Erythroblast (primary cell): ENCODE measurements around the gene BIRC5.
"Not testable (repeated sequence)": the region's sequence is repeated elsewhere in the genome, so short reads cannot be mapped to it uniquely, and the experiment has no call there.

Experiments used
- DNase-seq, 2 experiments: peaks; one replicate each; lab custom pipeline; 2025; lab: John Stamatoyannopoulos, UW
- GATA1 ChIP-seq: IDR thresholded peaks from 2 replicates; pipeline ENCODE4 v1.6.1; 2011; ENCODE audit warnings: low read depth, mild to moderate bottlenecking, control low read depth, low read length, moderate library complexity
- POLR2A ChIP-seq: IDR thresholded peaks from 2 replicates; pipeline ENCODE4 v1.6.1; 2011; ENCODE audit warnings: mild to moderate bottlenecking, low read length

Gene BIRC5

DNA sequence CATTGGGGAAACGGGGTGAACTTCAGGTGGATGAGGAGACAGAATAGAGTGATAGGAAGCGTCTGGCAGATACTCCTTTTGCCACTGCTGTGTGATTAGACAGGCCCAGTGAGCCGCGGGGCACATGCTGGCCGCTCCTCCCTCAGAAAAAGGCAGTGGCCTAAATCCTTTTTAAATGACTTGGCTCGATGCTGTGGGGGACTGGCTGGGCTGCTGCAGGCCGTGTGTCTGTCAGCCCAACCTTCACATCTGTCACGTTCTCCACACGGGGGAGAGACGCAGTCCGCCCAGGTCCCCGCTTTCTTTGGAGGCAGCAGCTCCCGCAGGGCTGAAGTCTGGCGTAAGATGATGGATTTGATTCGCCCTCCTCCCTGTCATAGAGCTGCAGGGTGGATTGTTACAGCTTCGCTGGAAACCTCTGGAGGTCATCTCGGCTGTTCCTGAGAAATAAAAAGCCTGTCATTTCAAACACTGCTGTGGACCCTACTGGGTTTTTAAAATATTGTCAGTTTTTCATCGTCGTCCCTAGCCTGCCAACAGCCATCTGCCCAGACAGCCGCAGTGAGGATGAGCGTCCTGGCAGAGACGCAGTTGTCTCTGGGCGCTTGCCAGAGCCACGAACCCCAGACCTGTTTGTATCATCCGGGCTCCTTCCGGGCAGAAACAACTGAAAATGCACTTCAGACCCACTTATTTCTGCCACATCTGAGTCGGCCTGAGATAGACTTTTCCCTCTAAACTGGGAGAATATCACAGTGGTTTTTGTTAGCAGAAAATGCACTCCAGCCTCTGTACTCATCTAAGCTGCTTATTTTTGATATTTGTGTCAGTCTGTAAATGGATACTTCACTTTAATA, 10.4 kb downstream of the BIRC5 start:
- TF ChIP-seq POLR2A (no peak), GATA1 (no peak)
- no peak for DNase-seq

DNA sequence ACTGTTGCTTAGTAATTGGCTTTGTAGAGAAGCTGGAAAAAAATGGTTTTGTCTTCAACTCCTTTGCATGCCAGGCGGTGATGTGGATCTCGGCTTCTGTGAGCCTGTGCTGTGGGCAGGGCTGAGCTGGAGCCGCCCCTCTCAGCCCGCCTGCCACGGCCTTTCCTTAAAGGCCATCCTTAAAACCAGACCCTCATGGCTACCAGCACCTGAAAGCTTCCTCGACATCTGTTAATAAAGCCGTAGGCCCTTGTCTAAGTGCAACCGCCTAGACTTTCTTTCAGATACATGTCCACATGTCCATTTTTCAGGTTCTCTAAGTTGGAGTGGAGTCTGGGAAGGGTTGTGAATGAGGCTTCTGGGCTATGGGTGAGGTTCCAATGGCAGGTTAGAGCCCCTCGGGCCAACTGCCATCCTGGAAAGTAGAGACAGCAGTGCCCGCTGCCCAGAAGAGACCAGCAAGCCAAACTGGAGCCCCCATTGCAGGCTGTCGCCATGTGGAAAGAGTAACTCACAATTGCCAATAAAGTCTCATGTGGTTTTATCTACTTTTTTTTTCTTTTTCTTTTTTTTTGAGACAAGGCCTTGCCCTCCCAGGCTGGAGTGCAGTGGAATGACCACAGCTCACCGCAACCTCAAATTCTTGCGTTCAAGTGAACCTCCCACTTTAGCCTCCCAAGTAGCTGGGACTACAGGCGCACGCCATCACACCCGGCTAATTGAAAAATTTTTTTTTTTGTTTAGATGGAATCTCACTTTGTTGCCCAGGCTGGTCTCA, 11.2 kb downstream of the BIRC5 start:
- DNase-seq = no peak
- TF ChIP-seq POLR2A (no peak), GATA1 (no peak)

DNA sequence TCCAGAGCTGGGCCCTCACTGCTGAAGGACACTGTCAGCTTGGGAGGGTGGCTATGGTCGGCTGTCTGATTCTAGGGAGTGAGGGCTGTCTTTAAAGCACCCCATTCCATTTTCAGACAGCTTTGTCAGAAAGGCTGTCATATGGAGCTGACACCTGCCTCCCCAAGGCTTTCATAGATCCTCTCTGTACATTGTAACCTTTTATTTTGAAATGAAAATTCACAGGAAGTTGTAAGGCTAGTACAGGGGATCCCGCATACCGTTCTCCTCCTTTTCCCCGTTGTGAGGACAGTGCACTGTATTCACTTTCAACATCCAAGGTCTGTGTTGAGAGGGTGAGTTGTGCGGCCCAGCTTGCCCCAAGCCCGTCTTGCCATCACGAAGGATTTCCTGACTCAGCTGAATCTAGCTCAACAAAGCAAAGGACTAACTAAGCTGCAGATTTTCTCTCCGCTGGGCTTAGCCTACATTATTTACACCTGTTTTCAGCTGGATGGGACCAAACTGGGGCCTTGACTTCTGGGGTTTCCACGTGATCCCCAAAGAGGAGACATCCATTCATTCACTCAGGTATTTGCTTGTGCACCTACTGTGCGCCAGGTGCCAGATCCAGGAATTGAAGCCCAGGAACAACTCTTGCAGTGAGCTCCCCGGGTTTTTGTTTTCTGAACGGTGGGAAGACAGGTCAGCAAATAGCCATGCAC, 12.2 kb downstream of the BIRC5 start:
- DNase-seq = no peak
- peak; percentile 27 for TF ChIP-seq POLR2A
- no peak for TF ChIP-seq GATA1

DNA sequence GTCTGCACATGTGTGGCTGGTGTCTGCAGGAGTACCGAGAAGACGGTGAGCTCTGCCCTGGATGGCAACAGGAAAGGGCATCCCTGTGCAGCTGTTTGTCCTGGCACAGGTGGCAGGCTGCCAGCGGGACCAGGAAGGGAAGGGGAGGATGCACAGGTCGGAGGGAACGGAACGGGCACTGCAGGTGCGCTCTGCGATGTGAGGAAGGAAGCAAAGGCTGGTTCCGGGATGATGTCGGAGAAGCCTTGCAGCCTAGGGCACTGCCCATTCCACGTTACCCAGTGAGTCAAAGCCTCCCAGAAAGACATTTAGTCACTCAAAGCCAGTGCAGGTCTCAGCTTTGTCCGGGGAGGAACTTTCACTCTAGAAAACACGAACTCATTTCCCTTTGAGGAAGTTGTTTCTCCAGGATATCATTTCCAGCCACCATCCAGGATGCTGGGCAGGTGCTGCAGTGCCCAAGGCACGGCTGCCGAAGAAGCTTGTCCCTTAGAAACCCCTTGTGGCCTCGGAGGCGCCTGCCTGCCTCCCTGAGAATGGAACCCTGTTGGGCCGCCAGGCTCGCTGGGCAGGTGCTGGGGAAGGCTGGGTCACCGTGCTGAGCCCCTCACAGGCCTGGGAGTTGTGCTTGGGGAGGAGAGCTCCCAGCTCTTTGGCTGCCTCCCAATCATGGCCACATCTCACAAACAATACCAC, 12.9 kb downstream of the BIRC5 start:
- no peak for DNase-seq
- TF ChIP-seq GATA1 = no peak
- TF ChIP-seq POLR2A = no peak

DNA sequence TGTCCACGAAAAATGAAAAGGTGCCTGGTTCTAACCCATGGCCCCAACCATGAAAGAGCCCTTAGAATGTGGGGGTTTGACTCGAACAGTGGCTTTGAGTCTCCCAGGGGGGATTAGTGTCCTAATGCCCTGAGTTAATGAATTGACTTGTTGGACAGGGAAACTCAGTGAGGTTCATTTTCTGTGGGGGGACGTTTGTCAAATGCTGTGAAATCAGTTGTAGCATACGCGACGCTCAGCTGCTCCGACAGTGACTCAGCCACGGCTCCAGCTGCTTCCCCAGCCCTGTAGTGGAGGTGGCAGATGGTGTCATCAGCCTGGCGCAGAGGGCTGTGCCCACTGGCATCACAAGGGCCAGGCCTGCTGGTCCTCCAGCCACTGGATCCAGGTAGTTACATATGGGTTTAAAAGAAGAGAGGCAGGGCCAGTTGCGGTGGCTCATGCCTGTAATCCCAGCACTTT, 13.4 kb downstream of the BIRC5 start:
- TF ChIP-seq POLR2A (no peak), GATA1 (no peak)
- no peak for DNase-seq

DNA sequence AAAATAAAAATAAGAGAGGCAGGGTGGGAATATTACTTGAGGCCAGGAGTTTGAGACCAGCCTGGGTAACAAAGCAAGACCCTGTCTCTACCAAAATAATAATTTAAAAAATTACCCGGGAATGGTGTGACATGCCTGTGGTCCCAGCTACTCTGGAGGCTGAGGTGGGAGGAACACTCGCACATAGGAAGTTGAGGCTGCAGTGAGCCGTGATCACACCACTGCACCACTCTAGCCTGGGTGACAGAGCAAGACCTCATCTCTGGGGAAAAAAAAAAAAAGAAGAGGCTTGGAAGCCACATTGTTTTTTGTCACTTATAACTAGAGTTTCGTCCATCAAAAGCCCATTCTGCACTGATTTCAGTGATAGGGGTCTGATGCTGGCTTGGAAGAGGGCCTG, 14.1 kb downstream of the BIRC5 start:
- TF ChIP-seq GATA1 (no peak), POLR2A (no peak)

DNA sequence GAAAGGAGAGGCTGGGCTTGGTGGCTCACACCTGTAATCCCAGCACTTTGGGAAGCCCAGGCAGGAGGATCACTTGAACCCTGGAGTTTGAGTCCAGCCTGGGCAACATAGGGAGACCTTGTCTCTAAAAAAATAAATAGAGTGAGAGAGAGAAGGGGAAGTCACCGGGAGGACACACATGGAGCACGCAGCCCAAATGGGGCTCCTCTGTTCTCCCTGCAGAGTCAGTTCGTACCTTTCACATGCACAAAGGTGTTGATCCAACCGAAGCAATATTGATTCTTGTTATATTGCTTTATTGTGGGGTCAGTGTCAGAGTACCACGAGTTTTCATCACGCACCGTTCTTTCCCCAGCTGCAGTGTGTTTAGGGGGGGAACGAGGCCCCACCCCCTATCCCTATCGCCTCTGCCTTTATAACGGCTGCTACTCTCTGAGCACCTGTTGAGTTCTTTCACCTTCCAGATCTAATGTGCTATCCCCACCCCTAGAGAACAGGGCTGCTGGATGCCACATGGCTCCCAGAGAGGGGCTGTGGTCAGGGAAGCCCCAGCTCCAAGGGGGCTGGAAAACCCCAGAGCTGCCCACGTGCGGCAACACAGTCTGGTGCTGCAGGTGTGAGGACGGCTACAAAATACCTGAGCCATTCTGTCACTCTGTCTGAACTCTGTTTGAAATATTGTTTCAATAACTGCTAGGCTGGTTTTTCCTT, 16.4 kb downstream of the BIRC5 start:
- TF ChIP-seq POLR2A (no peak), GATA1 (no peak)
- no peak for DNase-seq

More for the DNA sequence above, 14.1 kb downstream of the BIRC5 start:
- no peak for DNase-seq

DNA sequence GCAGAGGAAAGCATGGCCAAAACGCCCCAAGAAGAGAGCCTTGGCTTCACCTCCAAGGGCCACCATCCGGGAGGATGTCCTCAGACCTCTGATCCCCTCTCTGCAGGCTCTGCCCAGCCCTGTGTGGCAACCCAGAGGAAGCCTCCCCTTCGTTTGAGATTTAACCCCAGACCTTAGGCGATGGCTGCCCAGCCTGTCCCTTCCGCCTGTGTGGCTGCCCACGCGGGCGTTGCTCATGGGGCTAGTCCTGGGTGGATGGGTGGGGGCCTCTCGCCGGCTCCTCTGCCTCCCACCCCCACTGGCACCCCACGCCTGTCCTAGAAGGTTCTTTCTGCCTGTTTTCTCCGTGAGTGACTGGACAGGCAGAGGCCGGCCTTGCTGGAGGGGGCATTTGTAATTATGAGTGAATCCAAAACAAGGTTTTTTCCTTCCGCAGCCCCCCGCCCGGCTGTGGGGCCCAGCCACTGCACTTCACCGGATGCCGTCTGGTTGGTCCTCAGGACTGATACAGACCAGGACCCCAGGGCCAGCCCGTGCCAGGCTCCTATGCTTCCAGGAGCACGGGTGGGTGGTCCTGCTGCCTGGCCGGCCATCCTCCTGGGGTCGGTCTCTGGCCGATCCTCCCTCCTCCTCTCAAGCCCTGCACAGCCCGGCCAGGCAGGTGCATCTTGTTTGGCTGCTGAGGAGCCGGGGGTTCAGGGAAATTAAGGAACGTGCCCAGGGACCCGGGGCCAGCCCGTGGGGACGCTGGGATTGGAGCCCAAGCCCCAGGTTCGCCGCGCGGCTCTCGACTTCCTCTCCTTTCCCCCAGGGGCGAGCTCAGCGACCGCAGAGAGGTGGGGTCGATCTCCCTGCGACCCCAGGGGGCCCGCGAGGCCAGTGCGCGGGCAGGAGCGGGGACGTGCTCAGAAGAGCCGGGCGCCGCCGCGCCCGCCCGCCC, 17.2 kb downstream of the BIRC5 start, which contains the start of gene TMEM235:
Gene TMEM235 (plus strand): TSS at position 636 of the 940 bp plus-strand sequence. CDS start 393 bp downstream, outside the sequence.
- no peak for TF ChIP-seq GATA1
- TF ChIP-seq POLR2A = no peak
- DNase-seq = no peak

DNA sequence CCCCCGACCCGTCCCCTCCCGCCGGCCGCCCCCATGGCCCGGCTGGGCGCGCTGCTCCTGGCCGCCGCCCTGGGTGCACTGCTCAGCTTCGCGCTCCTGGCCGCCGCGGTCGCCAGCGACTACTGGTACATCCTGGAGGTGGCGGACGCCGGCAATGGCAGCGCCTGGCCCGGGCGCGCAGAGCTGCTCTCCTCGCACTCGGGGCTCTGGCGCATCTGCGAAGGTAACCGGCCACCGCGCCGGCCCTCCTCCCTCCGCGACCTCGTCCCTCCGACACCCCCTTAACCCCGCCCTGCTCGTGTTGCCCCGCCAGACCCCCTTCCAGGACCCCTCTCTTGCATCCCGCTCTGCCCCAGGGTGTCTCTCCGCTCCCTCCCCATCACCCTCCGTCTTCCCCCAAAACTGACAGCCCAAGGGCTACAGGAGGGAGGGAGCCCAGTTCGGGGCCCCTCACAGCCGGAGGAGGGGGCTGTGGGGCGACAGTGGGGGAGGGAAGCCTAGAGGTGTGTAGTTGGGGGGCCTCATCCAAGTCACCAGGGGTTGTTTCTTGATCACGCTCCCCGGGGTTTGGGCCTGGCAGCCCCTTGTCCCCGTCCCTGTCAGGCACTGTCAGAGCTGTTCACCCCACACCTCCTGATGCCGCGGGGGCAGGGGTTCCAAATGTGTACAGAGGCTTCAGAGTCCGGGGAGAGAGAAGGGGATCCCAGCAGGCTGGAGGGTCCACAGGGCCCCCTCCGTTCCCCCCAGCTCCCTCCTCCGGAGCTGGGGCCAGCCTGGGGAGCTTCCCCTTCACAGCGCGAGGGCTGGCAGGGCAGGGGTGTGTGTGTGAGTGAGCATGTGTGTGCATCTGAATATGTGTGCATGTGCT, 18.2 kb downstream of the BIRC5 start:
- no peak for DNase-seq
- TF ChIP-seq GATA1 (no peak), POLR2A (no peak)

DNA sequence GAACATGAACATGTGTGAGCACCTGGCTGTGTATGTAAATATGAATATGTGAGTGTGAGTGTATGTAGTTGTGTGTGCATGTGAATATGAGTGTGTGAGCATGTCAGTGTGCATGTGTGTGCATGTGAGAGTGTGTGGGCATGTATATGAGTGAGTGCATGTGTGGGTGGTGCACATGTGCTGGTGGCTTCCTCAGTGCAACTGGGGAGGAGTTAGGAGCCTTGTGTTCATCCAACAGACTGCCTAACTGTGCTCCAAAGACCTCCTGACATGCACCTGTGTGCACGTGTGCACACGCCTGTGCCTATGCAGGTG, 18.8 kb downstream of the BIRC5 start:
- no peak for DNase-seq
- TF ChIP-seq POLR2A = no peak
- TF ChIP-seq GATA1 = no peak

DNA sequence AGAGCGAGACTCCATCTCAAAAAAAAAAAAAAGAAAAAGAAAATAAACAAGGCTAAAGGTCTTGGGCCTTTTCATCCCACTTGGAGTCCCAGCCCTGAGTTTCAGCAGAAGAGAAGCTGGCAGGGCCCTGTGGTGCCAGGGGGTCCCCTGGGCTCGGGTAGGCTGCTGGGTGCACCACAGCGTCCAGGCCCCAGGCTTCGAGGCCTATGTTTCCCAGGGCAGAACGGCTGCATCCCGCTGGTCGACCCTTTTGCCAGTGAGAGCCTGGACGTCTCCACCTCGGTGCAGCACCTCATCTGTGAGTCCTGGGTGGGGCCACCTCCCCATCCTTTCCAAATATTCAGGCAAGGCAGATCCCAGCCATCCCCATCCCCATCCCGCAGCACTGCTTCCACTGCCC, 19.6 kb downstream of the BIRC5 start:
- TF ChIP-seq POLR2A (no peak), GATA1 (no peak)
- no peak for DNase-seq

DNA sequence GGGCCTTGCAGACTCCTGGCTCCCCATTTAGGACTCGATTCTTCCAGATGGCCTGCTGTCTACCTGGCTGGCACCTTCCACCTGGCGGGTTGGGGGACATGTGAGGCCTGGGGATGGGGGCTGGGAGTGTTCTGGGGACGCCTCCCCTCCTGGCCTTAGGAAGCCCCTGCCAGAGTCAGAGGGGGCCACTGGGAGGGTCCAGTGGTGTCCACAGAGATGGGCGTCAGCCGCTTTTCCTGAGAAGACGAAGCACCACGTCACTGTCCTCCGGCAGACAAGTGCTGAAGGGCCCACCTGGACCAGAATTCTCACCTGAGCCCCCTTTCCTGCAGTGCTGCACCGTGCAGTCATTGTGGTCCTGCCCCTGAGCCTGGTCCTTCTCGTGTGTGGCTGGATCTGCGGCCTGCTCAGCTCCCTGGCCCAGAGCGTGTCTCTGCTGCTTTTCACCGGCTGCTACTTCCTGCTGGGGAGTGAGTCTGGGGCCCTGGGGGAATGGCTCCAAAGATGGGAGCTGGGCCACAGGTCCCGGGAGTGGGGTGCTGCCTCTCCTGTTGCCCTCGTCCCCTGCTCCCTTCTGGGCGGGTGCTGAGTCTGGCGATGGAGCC, 20.3 kb downstream of the BIRC5 start:
- no peak for TF ChIP-seq GATA1
- no peak for TF ChIP-seq POLR2A
- DNase-seq = no peak

DNA sequence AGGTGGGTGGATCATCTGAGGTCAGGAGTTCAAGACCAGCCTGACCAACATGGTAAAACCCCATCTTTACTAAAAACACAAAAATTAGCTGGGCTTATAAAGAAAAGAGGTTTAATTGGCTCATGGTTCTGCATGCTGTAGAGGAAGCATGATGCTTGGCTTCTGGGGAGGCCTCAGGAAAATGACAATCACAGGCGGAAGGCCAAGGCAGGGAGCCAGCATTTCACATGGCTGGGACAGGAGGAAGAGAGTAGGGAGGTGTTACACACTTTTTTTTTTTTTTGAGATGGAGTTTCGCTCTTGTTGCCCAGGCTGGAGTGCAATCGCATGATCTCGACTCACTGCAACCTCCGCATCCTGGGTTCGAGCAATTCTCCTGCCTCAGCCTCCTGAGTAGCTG, 21.0 kb downstream of the BIRC5 start:
- not testable (repeated sequence) for DNase-seq
